SKM-1 treated with dmso at 0.1 percent for 144 hours (cell line): ENCODE results near the gene SHLD1.

Experiments
- DNase-seq: peaks from one replicate; lab custom pipeline; 2025; ENCODE audit not compliant: unreplicated experiment; lab: John Stamatoyannopoulos, UW

Gene SHLD1

GRCh38 chr20:5845681-5846615 lies 95.7 kb downstream of the SHLD1 start:
- DNase-seq, result no peak

DNA sequence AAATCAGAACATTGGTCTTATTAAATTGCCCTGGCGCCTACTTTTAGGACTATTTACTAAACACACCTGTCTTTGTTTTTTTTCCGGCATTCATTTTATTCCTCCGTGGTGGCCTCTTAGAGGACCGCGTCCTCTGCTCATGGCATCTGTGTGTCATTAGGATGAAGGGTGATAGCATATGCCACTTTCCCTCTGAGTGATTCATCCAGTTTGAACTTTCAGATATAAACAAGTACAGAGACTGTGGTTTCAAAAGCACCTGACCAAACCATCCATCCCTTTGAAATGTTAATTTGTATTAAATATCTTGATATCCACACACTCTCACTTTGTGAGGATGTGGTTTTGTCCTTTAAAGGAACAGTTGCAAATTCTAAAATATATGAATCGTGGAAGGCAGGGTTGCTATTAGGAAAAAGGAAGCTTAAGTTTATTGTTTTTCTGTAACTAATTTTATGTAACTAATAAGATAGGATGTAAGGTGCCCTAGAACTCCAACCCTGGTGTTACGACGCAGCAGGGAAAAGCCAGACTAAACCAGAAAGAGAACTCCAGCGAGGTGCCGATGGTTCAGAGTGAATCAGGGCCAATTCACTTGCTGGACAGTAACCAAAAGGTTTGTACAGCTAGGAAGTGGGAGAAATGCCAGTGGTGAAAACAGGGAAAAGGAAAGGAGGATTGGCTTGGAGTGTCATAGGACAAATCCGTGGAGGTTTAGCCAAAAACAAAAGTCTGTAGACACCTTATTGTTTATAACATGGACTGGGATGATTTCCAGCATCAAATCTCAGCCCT lies 98.7 kb downstream of the SHLD1 start:
- DNase-seq, result no peak

- DNase-seq, result no peak
Measured at GRCh38 chr20:5855939-5856338, 105.7 kb downstream of the SHLD1 start.

- DNase-seq, result no peak
Measured at GRCh38 chr20:5859608-5860007, 109.4 kb downstream of the SHLD1 start.

- no peak for DNase-seq
Measured at GRCh38 chr20:5862703-5863039, 112.5 kb downstream of the SHLD1 start.

DNA sequence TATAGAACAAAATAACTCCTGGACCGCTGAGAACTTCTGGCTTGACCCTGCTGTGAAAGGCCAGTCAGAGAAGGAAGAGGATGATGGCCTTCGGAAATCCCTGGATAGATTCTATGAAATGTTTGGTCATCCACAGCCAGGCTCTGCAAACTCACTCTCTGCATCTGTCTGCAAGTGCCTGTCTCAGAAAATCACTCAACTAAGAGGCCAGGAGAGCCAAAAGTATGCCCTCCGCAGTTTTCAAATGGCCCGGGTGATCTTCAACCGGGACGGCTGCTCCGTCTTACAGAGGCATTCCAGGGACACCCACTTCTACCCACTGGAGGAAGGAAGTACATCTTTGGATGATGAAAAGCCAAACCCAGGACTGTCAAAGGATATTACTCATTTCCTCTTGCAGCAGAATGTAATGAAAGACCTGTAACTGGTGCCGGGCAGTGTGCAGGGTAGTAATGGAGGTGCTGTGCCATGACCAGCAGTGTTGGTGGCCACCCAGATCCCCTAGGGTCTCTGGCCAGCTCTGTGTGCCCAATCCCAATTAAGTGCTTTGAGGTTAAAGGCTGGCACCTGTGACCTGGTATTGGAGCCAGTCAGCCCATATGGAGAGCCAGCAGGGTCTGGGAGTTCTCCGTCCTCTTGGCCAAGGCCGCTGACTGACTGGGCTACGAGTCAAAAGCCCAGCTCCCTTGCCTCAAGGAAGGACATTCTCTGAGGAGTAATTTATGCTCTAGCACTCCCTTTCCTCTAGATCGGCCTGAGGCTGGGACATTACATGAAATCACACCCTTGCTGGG lies 113.0 kb downstream of the SHLD1 start:
- DNase-seq, result peak; percentile 34

DNA sequence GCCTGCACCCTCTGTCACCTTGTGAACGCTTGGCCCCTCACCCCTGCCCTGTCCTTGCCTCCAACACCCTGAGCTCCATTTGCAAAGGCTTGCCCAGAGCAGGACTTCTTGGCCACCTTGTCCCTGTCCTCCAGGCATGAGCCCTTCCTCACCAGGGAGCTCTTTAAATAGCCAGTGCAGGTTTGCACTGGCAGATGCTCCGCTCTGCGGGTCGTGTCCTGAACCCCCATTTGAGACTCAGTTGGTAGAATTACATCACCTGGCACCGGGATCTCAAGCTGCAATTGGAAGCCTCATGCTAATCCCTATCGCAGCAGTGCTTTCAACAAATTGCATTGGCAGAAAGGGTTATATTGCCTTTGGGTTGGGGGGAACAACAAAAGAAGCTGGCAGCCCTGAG lies 114.2 kb downstream of the SHLD1 start:
- DNase-seq, result no peak

DNA sequence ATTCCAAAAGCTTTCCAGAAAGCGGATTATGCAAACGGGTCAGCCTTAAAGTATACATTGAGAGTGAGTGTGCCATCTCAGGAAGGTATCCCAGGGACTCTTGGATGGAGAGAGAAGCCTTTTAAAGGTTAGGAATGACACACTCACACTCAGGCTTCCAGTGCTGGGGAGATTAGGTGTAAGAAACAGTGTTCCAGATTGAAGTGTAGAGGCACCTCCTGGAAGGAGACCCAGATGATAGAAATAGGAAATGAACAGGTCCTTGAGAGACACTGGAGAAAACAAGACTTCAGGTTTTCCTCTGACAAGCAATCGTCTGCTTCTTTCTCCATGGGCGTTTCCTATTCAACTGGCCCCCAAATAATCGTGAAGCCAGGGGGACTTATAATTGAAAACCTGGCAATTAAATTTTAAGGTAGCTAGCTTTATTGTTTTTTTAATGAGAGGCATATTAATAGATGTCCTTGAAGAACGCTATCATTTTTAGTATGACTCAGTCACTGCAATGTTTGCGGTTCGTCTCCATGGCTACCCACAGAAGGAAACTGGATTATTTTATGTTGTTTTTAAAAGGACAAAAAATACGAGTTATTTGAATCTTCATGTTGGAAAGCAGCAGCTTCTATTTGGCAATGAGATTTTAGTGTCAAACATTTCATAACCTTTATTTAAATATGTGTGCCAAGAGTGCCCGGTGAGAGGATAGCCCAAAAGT lies 114.8 kb downstream of the SHLD1 start:
- no peak for DNase-seq

- no peak for DNase-seq
Measured at GRCh38 chr20:5865604-5866003, 115.4 kb downstream of the SHLD1 start.

GRCh38 chr20:5870568-5870981 lies 120.4 kb downstream of the SHLD1 start:
- no peak for DNase-seq

DNA sequence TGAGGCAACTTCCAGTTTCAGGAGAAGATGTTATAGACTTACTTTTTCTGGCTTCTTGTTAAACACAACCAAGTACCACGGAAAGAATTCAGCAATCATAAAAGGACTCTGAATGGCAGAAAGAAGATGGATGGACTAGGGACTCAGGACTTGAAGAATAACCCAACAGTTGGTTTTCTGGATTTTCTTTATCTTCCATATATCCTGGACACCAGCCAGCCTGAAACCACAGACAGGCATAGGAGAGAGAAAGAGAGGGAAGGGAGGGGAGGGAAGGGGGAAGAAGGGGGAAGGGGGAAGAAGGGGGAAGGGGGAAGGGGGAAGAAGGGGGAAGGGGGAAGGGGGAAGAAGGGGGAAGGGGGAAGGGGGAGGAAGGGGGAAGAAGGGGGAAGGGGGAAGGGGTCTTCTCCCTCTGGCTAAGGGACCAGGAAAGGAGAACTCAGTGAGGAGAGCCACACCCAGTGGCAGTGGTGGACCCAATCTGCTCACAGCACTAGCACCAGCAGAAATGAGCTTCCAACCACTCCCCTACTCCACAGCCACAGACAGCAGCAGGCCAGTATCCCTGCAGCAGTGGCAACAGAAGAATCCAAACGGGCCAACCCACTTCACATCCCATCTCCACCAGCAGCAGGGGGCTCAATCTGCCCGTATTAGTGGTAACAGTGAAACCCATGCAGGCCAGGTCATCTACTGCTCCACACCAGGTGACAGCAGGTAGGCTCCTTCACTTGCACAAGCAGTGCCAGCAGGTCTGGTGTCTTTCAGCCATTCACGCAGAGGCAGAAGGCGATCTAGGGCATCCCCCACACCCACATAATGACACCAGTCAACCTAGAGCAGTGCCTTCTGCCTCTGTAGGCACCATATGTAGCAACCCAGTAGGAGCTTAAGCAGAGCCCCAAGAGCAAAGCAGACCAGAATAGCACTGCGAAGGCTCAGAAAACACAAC lies 121.5 kb downstream of the SHLD1 start:
- no peak for DNase-seq

DNA sequence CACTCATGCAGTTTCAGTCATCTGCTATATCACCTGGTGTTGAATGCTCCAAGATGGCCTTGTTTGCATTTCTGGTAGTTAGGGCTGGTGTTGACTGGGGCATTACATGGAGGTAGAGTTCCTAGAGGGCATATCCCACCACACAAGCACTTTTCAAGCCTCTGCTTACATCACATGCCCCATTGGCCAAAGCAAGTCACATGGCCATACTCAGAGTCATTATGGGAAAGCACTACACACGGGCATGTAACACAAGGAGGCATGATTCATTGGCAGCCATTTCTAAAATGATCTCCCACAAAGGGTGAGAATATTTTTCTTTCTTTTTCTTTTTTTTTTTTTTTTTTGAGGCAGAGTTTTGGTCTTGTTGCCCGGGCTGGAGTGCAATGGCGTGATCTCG lies 126.9 kb downstream of the SHLD1 start:
- no peak for DNase-seq

- DNase-seq, result no peak
Measured at GRCh38 chr20:5880326-5880725, 130.1 kb downstream of the SHLD1 start.

- no peak for DNase-seq
Measured at GRCh38 chr20:5881703-5882102, 131.5 kb downstream of the SHLD1 start.

- DNase-seq, result no peak
Measured at GRCh38 chr20:5882166-5882565, 132.0 kb downstream of the SHLD1 start.

- no peak for DNase-seq
Measured at GRCh38 chr20:5884465-5885335, 134.5 kb downstream of the SHLD1 start.

DNA sequence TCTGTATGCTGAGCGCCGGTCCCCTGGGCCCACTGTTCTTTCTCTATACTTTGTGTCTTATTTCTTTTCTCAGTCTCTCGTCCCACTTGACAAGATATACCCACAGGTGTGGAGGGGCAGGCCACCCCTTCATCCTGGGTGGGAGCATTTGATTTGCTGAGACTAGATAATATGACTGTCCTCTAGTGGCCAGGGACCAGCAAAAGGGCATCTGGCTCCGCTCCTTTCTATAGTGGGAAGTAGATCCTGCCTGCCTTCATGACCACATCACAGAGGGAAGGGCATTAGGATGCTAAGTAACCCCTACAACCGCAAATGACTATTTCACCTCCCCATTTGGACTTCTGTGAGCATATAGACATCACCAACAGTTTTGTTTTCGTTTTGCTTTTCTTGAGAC lies 135.7 kb downstream of the SHLD1 start:
- DNase-seq, result no peak

- DNase-seq, result no peak
Measured at GRCh38 chr20:5886788-5887187, 136.6 kb downstream of the SHLD1 start.

GRCh38 chr20:5887386-5887785 lies 137.2 kb downstream of the SHLD1 start:
- DNase-seq, result no peak
